Hepatocyte (in vitro differentiated cells): ENCODE data around the gene LHX3. TPM values are rescaled to one million over a fixed set of nuclear protein-coding genes. Genes with fewer than 3 reads are reported as not detected.
A peak's percentile ranks its signal among the peaks of the same experiment; 100 is the strongest.

ENCODE experiments used
- DNase-seq: peaks from one replicate; pipeline ENCODE4 v3.0.0-alpha.2; 2016; ENCODE audit warnings: low spot score
- H2AFZ ChIP-seq: fragments of 200-600 bp; sonication (generic); 2 replicates; pipeline ENCODE4 v1.6.0; 2016; ENCODE audit warnings: antibody characterized with exemption, mild to moderate bottlenecking
- H3K27ac ChIP-seq: fragments of 200-600 bp; sonication (generic); 2 replicates; pipeline ENCODE4 v1.5.1; 2016; ENCODE audit warnings: mild to moderate bottlenecking
- H3K27me3 ChIP-seq: fragments of 200-600 bp; sonication (generic); 2 replicates; pipeline ENCODE4 v1.6.1; 2016
- H3K36me3 ChIP-seq: fragments of 200-600 bp; sonication (generic); replicated peaks from 2 replicates; pipeline ENCODE4 v1.5.1; 2016; ENCODE audit warnings: low read depth; ENCODE audit not compliant: insufficient read depth
- H3K4me1 ChIP-seq: fragments of 200-600 bp; sonication (generic); 2 replicates; pipeline ENCODE4 v1.5.1; 2016; ENCODE audit warnings: mild to moderate bottlenecking, moderate library complexity; ENCODE audit not compliant: insufficient read depth
- H3K4me2 ChIP-seq: fragments of 200-600 bp; sonication (generic); 2 replicates; pipeline ENCODE4 v1.6.0; 2016
- H3K4me3 ChIP-seq: fragments of 200-600 bp; sonication (generic); 2 replicates; pipeline ENCODE4 v1.5.1; 2016; ENCODE audit warnings: mild to moderate bottlenecking
- H3K79me2 ChIP-seq: fragments of 200-600 bp; sonication (generic); 2 replicates; pipeline ENCODE4 v1.6.0; 2017; ENCODE audit warnings: mild to moderate bottlenecking
- H3K9me2 ChIP-seq: fragments of 200-600 bp; sonication (generic); replicated peaks from 2 replicates; pipeline ENCODE4 v1.6.0; 2017; ENCODE audit warnings: mild to moderate bottlenecking; ENCODE audit not compliant: insufficient read depth
- H3K9me3 ChIP-seq: fragments of 200-600 bp; sonication (generic); 2 replicates; pipeline ENCODE4 v1.5.1; 2016; ENCODE audit warnings: low read depth, mild to moderate bottlenecking
- H4K20me1 ChIP-seq: fragments of 200-600 bp; sonication (generic); 2 replicates; pipeline ENCODE4 v1.6.0; 2016; ENCODE audit warnings: mild to moderate bottlenecking; ENCODE audit not compliant: insufficient read depth, poor library complexity, severe bottlenecking
- EZH2 ChIP-seq: fragments of 200-600 bp; sonication (generic); IDR thresholded peaks from 2 replicates; pipeline ENCODE4 v1.6.1; 2016; ENCODE audit warnings: antibody characterized with exemption, mild to moderate bottlenecking, borderline replicate concordance
- EZH2phosphoT487 ChIP-seq: fragments of 200-600 bp; sonication (generic); IDR thresholded peaks from one replicate; pipeline ENCODE4 v1.6.1; 2018; ENCODE audit warnings: antibody characterized with exemption, mild to moderate bottlenecking, low read depth, moderate library complexity; ENCODE audit not compliant: unreplicated experiment, severe bottlenecking
- WGBS: methylation state at CpG from one replicate; pipeline ENCODE4 v1.1.6; 2016; ENCODE audit warnings: low lambda C conversion rate; ENCODE audit errors: missing lambda C conversion rate; 5-methylcytosine and 5-hydroxymethylcytosine counted together
- polyA plus RNA-seq: library from polyadenylated mRNA; unstranded; fragments of >200 nt; fragmentation: Nextera tagmentation; extraction: Ambion mirVana; gene quantifications from 2 replicates; pipeline ENCODE4 v1.2.1, GENCODE V29; 2016
- total RNA-seq: library from RNA; depleted of rRNA; stranded (reverse); fragments of >200 nt; gene quantifications from 2 replicates; pipeline ENCODE4 v1.2.3, GENCODE V29; 2014
- TF ChIP-seq, protein P1 (sequence below): fragments of 200-600 bp; sonication (generic); IDR thresholded peaks from 2 replicates; pipeline ENCODE4 v1.5.1; 2016; ENCODE audit warnings: antibody characterized with exemption, mild to moderate bottlenecking; ENCODE audit not compliant: poor library complexity

LHX3 gene
- total and polyA plus RNA-seq, 2 experiments from 2014 or later = not detected

DNA sequence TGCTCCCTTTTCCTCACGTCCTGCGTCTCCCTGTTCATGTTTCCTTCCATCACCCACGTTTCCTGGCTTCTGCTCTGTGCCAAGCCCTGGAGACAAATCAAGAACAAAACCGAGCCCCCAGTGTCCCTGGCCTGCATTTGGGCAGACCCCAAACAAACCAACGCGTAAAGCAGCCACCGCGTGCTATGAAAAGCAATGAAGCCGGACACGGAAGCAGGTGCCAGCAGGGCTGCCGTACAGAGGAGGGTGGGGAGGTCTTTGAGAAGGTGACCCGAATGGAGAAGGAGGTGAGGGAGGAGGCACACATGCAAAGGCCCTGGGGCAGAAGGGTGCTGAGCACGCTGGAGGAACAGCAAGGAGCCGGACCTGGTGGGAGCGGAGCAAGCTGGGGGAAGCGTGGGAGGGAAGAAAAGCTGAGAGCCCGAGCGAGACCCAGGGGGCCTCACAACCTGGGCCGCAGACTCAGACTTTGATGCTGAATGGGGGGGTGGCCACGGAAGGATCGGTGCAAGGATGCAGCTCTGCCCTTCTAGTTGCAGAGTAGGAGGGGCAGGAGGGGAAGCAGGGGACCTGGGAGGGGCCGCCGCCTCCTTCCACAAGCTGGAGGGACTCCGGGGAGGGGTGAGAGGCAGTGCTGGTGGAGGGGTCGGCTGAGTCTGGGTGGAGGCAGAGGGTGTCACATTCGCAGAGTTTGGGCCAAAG is 42.1 kb upstream of the LHX3 start:
- no peak overlapping the region for H3K4me2 ChIP-seq
- no peak overlapping the region for H3K27ac ChIP-seq
- WGBS = 90% methylated on average over 23 of the region's 26 CpGs

DNA sequence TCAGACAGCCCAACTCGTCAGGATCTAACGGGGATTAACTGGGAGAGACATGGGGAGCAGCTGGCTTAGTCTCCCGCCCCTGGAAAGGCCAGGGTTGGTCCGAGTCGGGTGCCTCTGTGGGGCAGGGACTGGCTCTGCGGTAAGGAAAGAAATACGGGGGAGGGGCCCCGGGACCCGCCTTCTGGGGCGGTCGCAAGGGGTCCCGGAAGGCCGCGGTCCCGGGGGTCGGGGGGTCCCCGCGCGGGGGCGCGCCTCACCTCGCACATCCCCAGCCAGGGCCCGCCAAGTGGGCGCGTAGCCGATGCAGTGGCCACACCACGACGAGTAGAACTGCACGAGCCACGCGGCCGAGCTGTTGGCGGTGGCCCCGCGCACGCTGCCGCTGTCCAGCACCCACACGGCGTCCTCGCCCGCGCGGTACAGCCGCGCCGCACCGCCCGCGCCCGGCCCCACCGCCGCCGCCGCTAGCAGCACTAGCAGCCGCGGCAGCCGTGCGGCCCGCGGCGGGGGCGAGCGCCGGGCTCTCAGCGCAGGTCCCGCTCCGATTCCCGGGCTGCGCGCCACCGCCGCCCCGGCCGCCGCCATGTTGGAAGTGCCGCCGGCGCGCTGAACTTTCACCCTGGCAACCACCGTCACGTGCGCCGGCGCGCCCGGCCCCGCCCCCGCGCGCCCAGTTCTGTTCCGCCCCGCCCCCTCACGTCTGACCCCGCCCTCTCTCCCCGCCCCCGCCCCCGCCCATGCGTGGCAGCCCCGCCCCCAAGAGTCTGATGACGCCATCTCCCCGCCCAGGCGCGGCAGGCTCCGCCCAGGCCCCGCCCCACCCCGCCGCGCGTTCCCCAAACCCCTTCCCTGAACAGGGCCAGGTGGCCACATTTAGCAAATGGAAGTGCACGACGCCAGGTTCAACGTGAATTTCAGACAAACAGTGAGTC is 40.6 kb upstream of the LHX3 start, which contains the start of gene QSOX2:
QSOX2 (minus strand) TSS at position 594 of the 932 bp plus-strand sequence; CDS start at position 585, 9 bp downstream.
- under 1% methylated on average over 50 of the region's 112 CpGs for WGBS
- DNase-seq = peak; percentile 92
- H3K27me3 ChIP-seq = no peaks in the 10 kb centered on the region

More for the DNA sequence above, 42.1 kb upstream of the LHX3 start:
- peaks cover 30% of the 10 kb centered on the region for H3K79me2 ChIP-seq
- H3K4me1 ChIP-seq = peaks cover 12% of the 10 kb centered on the region
- H3K4me3 ChIP-seq = no peak overlapping the region
- peaks cover 22% of the 10 kb centered on the region for H4K20me1 ChIP-seq
- no peaks in the 10 kb centered on the region for H3K27me3 ChIP-seq
- no peaks in the 10 kb centered on the region for H3K36me3 ChIP-seq
- no peaks in the 10 kb centered on the region for H3K9me3 ChIP-seq
- DNase-seq = no peak
- no peaks in the 10 kb centered on the region for H3K9me2 ChIP-seq
- H2AFZ ChIP-seq = no peak overlapping the region
- TF ChIP-seq, protein P1, sequence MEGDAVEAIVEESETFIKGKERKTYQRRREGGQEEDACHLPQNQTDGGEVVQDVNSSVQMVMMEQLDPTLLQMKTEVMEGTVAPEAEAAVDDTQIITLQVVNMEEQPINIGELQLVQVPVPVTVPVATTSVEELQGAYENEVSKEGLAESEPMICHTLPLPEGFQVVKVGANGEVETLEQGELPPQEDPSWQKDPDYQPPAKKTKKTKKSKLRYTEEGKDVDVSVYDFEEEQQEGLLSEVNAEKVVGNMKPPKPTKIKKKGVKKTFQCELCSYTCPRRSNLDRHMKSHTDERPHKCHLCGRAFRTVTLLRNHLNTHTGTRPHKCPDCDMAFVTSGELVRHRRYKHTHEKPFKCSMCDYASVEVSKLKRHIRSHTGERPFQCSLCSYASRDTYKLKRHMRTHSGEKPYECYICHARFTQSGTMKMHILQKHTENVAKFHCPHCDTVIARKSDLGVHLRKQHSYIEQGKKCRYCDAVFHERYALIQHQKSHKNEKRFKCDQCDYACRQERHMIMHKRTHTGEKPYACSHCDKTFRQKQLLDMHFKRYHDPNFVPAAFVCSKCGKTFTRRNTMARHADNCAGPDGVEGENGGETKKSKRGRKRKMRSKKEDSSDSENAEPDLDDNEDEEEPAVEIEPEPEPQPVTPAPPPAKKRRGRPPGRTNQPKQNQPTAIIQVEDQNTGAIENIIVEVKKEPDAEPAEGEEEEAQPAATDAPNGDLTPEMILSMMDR = no peak
- TF ChIP-seq EZH2phosphoT487 (no peak), EZH2 (no peak)

DNA sequence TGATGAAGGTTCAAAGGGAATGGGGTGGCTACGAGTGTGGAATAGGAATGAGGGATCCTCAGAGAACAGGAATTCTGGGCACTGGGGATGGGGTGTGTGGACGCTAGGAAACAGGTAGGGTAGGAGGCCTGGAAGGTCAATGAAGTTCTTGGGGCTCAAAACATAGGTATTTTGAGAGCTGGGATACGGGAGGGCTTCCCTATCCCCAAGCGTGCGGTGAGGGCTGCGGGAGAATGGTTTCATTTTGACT is 40.0 kb upstream of the LHX3 start:
- H3K9me2 ChIP-seq = no peaks in the 10 kb centered on the region
- TF ChIP-seq EZH2phosphoT487 (no peak), EZH2 (no peak)
- TF ChIP-seq, protein P1 = no peak
- no peaks in the 10 kb centered on the region for H3K27me3 ChIP-seq
- H2AFZ ChIP-seq = peak overlapping the region; percentile 71
- 4% methylated on average over 6 of the region's 6 CpGs for WGBS
- H3K27ac ChIP-seq = no peak overlapping the region
- H3K79me2 ChIP-seq = peaks cover 50% of the 10 kb centered on the region
- H3K4me3 ChIP-seq = peak overlapping the region; percentile 87
- peak overlapping the region; percentile 98 for H3K4me2 ChIP-seq
- H4K20me1 ChIP-seq = peaks cover 35% of the 10 kb centered on the region
- no peak for DNase-seq
- no peaks in the 10 kb centered on the region for H3K9me3 ChIP-seq
- peaks cover 12% of the 10 kb centered on the region for H3K4me1 ChIP-seq
- no peaks in the 10 kb centered on the region for H3K36me3 ChIP-seq

More for the DNA sequence above, 40.6 kb upstream of the LHX3 start, which contains the start of gene QSOX2:
- H3K9me2 ChIP-seq = no peaks in the 10 kb centered on the region
- peaks cover 29% of the 10 kb centered on the region for H4K20me1 ChIP-seq
- H3K79me2 ChIP-seq = peaks cover 45% of the 10 kb centered on the region
- peak within 1 kb of the TSS; percentile 98 for H3K4me2 ChIP-seq
- H3K4me3 ChIP-seq = peak within 1 kb of the TSS; percentile 87
- peaks cover 12% of the 10 kb centered on the region for H3K4me1 ChIP-seq
- H3K36me3 ChIP-seq = no peaks in the 10 kb centered on the region
- no peaks in the 10 kb centered on the region for H3K9me3 ChIP-seq
- peak within 1 kb of the TSS; percentile 15 for H3K27ac ChIP-seq
- H2AFZ ChIP-seq = peak within 1 kb of the TSS; percentile 71
- TF ChIP-seq EZH2 (no peak), EZH2phosphoT487 (no peak)
- TF ChIP-seq, protein P1 = no peak
